ENCODE measurements around the gene BBS7. TPM values are rescaled to one million over a fixed set of nuclear protein-coding genes. Genes with fewer than 3 reads are reported as not detected.

The BBS7 gene
- total RNA-seq, 1 experiment from 2014 or later = 20.3 TPM

DNA sequence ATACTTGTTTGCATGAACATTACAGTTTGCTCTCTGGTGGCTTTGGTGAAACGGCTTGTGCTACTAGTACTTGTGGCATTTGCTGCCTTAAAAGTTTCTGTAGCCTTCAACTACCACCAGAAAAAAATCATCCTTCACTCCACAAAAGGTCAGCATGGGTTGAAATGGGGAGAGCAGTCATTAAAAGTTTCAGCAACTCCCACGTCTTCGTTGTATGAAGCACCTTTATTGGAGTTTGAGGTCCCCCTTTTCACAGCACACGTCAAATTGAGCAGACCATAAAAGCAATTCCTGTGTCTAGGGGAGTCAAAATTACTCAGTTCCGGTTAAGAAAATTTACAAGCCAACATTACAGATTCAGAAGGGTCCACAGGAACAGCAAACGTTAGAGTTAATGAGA lies 23.6 kb downstream of the BBS7 start:
- ChIA-PET CTCF (no interaction called here), POLR2A (ENCODE audit: unreplicated experiment) (no interaction called here)
- Histone ChIP-seq H3K4me3 (no peak overlapping the region), H3K9me2 (ENCODE audit: insufficient read depth) (no peaks in the 10 kb centered on the region), H2AFZ (no peak overlapping the region), H3F3A (ENCODE audit: insufficient read depth, low read depth) (no peaks in the 10 kb centered on the region), H3K4me2 (no peak overlapping the region), H3K79me2 (ENCODE audit: low read depth) (no peaks in the 10 kb centered on the region), H4K20me1 (ENCODE audit: insufficient read depth) (no peaks in the 10 kb centered on the region), H3K27ac (no peak overlapping the region), H3K4me1 (replicated peaks; ENCODE audit: insufficient read depth) (no peaks in the 10 kb centered on the region), H3K27me3 (ENCODE audit: insufficient read depth, low read depth) (no peaks in the 10 kb centered on the region), H3K9me3 (ENCODE audit: insufficient read depth, low read depth) (no peaks in the 10 kb centered on the region), H3K36me3 (ENCODE audit: low read depth) (0 out of 2 replicates have a peak, but pooled peaks cover 12% of the 10 kb centered on the region)
- intact Hi-C loops (cut with micrococcal nuclease; ENCODE audit: unreplicated experiment) = no loop called here
- BruUV-seq (replicated peaks) = no TSS peak
- no peak for DNase-seq
- TF ChIP-seq, protein P1, sequence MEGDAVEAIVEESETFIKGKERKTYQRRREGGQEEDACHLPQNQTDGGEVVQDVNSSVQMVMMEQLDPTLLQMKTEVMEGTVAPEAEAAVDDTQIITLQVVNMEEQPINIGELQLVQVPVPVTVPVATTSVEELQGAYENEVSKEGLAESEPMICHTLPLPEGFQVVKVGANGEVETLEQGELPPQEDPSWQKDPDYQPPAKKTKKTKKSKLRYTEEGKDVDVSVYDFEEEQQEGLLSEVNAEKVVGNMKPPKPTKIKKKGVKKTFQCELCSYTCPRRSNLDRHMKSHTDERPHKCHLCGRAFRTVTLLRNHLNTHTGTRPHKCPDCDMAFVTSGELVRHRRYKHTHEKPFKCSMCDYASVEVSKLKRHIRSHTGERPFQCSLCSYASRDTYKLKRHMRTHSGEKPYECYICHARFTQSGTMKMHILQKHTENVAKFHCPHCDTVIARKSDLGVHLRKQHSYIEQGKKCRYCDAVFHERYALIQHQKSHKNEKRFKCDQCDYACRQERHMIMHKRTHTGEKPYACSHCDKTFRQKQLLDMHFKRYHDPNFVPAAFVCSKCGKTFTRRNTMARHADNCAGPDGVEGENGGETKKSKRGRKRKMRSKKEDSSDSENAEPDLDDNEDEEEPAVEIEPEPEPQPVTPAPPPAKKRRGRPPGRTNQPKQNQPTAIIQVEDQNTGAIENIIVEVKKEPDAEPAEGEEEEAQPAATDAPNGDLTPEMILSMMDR (conservative IDR thresholded peaks at IDR 0.05) = no peak
- TF ChIP-seq EZH2 (IDR thresholded peaks at IDR 0.05; ENCODE audit: low read depth) = no peak

DNA sequence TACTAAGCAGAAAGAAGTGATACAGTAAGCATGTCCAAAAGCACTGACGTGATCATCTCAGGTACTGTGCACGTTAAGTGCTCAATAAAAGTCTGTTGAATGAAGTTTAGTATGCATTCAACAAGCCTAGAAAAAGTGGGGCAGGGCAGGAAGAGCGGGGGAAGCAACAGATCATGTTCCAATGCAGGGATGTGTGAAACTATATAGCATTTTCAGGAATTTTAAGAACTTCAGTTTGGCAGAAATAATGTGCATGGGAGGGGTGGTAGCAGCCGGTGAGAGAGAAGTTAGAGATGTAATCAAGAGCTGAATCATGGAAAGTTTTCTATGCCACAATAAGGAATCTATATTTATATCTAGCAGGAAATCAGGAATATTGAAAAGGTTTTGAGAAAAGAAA lies 27.4 kb downstream of the BBS7 start:
- no peak for TF ChIP-seq EZH2 (IDR thresholded peaks at IDR 0.05; ENCODE audit: low read depth)
- TF ChIP-seq, protein P1 (conservative IDR thresholded peaks at IDR 0.05) = no peak
- no peak overlapping the region for H2AFZ ChIP-seq
- intact Hi-C loops (cut with micrococcal nuclease; ENCODE audit: unreplicated experiment) = no loop called here
- no peaks in the 10 kb centered on the region for H4K20me1 ChIP-seq (ENCODE audit: insufficient read depth)
- DNase-seq = no peak
- 0 out of 2 replicates have a peak, but pooled peaks cover 12% of the 10 kb centered on the region for H3K36me3 ChIP-seq (ENCODE audit: low read depth)
- ChIA-PET POLR2A (ENCODE audit: unreplicated experiment) (no interaction called here), CTCF (no interaction called here)
- H3K9me3 ChIP-seq (ENCODE audit: insufficient read depth, low read depth) = no peaks in the 10 kb centered on the region
- no TSS peak for BruUV-seq (replicated peaks)
- no peaks in the 10 kb centered on the region for H3K79me2 ChIP-seq (ENCODE audit: low read depth)
- H3K4me3 ChIP-seq = no peak overlapping the region
- no peak overlapping the region for H3K4me2 ChIP-seq
- no peaks in the 10 kb centered on the region for H3K9me2 ChIP-seq (ENCODE audit: insufficient read depth)
- no peak overlapping the region for H3K27ac ChIP-seq
- H3F3A ChIP-seq (ENCODE audit: insufficient read depth, low read depth) = no peaks in the 10 kb centered on the region
- H3K4me1 ChIP-seq (replicated peaks; ENCODE audit: insufficient read depth) = no peaks in the 10 kb centered on the region
- H3K27me3 ChIP-seq (ENCODE audit: insufficient read depth, low read depth) = no peaks in the 10 kb centered on the region

DNA sequence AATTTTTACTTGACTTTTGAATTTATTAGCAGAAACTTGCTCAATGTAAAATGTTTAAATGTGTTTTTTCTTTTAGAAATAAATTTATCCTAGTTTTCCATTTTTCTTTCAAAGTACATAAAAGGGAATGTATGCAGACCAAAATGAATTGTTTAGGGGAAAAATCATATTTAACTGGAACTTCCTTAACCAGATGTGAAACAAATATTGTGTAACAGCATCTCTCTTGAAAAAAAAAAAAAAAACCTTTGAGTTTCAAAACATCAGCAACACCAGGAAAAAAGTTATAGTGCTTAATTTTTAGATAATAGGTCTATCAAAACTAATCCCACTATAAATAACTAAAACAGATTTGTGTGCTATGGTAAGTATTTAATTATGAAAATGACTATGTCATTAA lies 32.1 kb downstream of the BBS7 start:
- no peak for TF ChIP-seq EZH2 (IDR thresholded peaks at IDR 0.05; ENCODE audit: low read depth)
- TF ChIP-seq, protein P1 (conservative IDR thresholded peaks at IDR 0.05) = no peak
- Histone ChIP-seq H3K9me3 (ENCODE audit: insufficient read depth, low read depth) (no peaks in the 10 kb centered on the region), H3K4me1 (replicated peaks; ENCODE audit: insufficient read depth) (no peaks in the 10 kb centered on the region), H3K9me2 (ENCODE audit: insufficient read depth) (no peaks in the 10 kb centered on the region), H3K27me3 (ENCODE audit: insufficient read depth, low read depth) (no peaks in the 10 kb centered on the region), H3K4me3 (no peak overlapping the region), H3F3A (ENCODE audit: insufficient read depth, low read depth) (no peaks in the 10 kb centered on the region; the same call in 1 of the 2 replicates), H3K27ac (no peak overlapping the region), H2AFZ (no peak overlapping the region), H3K4me2 (no peak overlapping the region), H3K36me3 (ENCODE audit: low read depth) (0 out of 2 replicates have a peak, but pooled peaks cover under 1% of the 10 kb centered on the region), H3K79me2 (ENCODE audit: low read depth) (no peaks in the 10 kb centered on the region), H4K20me1 (ENCODE audit: insufficient read depth) (no peaks in the 10 kb centered on the region)
- CTCF ChIA-PET = no interaction called here
- no TSS peak for BruUV-seq (replicated peaks)
- intact Hi-C loops (cut with micrococcal nuclease; ENCODE audit: unreplicated experiment) = loop anchor here (2.0 kb wide), 1 partner anchor 67 kb away; no protein-coding TSS in a partner anchor
- POLR2A ChIA-PET (ENCODE audit: unreplicated experiment) = no interaction called here
- no peak for DNase-seq

Data from PC-9 (cell line).